ENCODE results near the gene DACT1. TPM values are rescaled to one million over a fixed set of nuclear protein-coding genes. Genes with fewer than 3 reads are reported as not detected.

DACT1 gene
- polyA plus RNA-seq, 2 donors, result 0.14 to 0.65 TPM

DNA sequence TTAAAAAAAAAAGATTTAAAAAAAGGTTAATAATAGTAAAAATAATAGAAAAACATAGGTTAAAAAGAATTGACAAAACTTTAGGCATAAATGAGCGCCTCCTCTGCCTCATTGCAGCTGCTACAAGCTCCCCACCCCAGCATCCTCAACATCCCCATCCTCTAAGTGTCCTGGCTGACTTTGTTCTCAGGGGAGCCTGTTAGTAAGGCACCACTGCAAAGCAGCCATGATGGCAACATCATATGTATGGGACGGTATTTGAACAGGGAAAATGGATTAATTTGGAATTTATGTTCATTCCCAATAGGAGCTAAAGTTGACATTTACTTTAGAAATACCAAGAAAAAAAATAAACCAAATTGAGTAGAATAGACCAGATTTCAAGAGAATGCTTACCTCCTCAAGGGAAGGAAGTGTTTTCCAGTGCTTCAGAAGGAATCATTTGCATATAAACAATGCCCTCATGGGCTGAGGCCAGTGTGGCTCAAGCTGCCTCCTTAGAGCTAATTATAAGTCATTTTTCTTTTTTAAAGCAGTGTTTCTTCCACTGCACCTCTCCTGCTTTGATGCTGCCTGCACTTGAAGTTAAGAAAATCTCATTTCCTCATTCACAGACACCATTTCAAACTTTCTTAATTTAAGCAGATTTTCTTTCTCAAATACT is 59.6 kb downstream of the DACT1 start:
- H3K9me3 ChIP-seq (ENCODE audit: control insufficient read depth in 2 of 2, insufficient read depth in 1 of 2, low read depth in 1 of 2, low read length in 1 of 2), result no peaks in the 10 kb centered on the region
- H3K36me3 ChIP-seq (ENCODE audit: control insufficient read depth in 2 of 2, insufficient read depth in 2 of 2, low read length in 1 of 2), result no peaks in the 10 kb centered on the region
- 92 to 93% methylated on average over 2 of the region's 2 CpGs for WGBS, 2 donors
- no peak overlapping the region for H3K4me3 ChIP-seq (ENCODE audit: low read depth in 1 of 2, low read length in 2 of 2)
- no peaks in the 10 kb centered on the region for H3K4me1 ChIP-seq (ENCODE audit: control insufficient read depth in 2 of 2, insufficient read depth in 2 of 2, low read length in 1 of 2)
- no peaks in the 10 kb centered on the region for H3K27me3 ChIP-seq (ENCODE audit: control insufficient read depth in 1 of 2, insufficient read depth in 2 of 2, low read length in 2 of 2)
- no peak overlapping the region for H3K27ac ChIP-seq (ENCODE audit: low read depth in 2 of 2, low read length in 1 of 2)

Other genes starting within 250 kb of the DACT1 start
- gene TOMM20L, start 242.0 kb upstream of the DACT1 start, polyA plus RNA-seq, result not detected
- gene TIMM9, start 210.4 kb upstream of the DACT1 start, polyA plus RNA-seq, result 10 to 100 TPM; 27.1 to 28.1 TPM
- gene KIAA0586, start 210.2 kb upstream of the DACT1 start, polyA plus RNA-seq, result 1 to 10 TPM; 3.9 to 6.1 TPM